Neural progenitor cell (in vitro differentiated cells): ENCODE data around the gene PITPNB. TPM values are rescaled to one million over a fixed set of nuclear protein-coding genes. Genes with fewer than 3 reads are reported as not detected.

Experiments used
- DNase-seq: peaks from one replicate; pipeline ENCODE4 v3.0.0-alpha.2; 2016; ENCODE audit warnings: low spot score
- H2AFZ ChIP-seq: fragments of 200-600 bp; sonication (generic); replicated peaks from 2 replicates; pipeline ENCODE4 v1.6.1; 2016; ENCODE audit warnings: antibody characterized with exemption
- H3F3A ChIP-seq: fragments of 200-600 bp; sonication (generic); 2 replicates; pipeline ENCODE4 v1.6.1; 2016; ENCODE audit warnings: antibody characterized with exemption, low read depth
- H3K27ac ChIP-seq: fragments of 200-600 bp; sonication (generic); 2 replicates; pipeline ENCODE4 v1.5.1; 2016; ENCODE audit warnings: mild to moderate bottlenecking
- H3K27me3 ChIP-seq: fragments of 200-600 bp; sonication (generic); 2 replicates; pipeline ENCODE4 v1.6.1; 2016; ENCODE audit warnings: mild to moderate bottlenecking, moderate library complexity
- H3K36me3 ChIP-seq: fragments of 200-600 bp; sonication (generic); 2 replicates; pipeline ENCODE4 v1.5.1; 2016
- H3K4me1 ChIP-seq: fragments of 200-600 bp; sonication (generic); 2 replicates; pipeline ENCODE4 v1.6.1; 2016; ENCODE audit warnings: mixed run types
- H3K4me2 ChIP-seq: fragments of 200-600 bp; sonication (generic); 2 replicates; pipeline ENCODE4 v1.6.1; 2016
- H3K4me3 ChIP-seq: fragments of 200-600 bp; sonication (generic); 2 replicates; pipeline ENCODE4 v1.5.1; 2016
- H3K79me2 ChIP-seq: fragments of 200-600 bp; sonication (generic); 2 replicates; pipeline ENCODE4 v1.6.1; 2016; ENCODE audit warnings: low read depth
- H3K9ac ChIP-seq: fragments of 200-600 bp; sonication (generic); 2 replicates; pipeline ENCODE4 v1.6.1; 2016
- H3K9me3 ChIP-seq: fragments of 200-600 bp; sonication (generic); 2 replicates; pipeline ENCODE4 v1.5.1; 2016; ENCODE audit warnings: low read depth
- H4K20me1 ChIP-seq: fragments of 200-600 bp; sonication (generic); 2 replicates; pipeline ENCODE4 v1.6.1; 2016; ENCODE audit warnings: low read depth
- H3K27ac Mint-ChIP-seq: 3 replicates; pipeline ENCODE4 v1.8.0; 2021; ENCODE audit warnings: mixed read lengths
- H3K27me3 Mint-ChIP-seq: 2 replicates; pipeline ENCODE4 v1.8.0; 2022; ENCODE audit warnings: low read depth, mild to moderate bottlenecking, inconsistent platforms, moderate library complexity, mixed read lengths; ENCODE audit not compliant: insufficient read depth
- H3K36me3 Mint-ChIP-seq: 3 replicates; pipeline ENCODE4 v1.8.0; 2021; ENCODE audit warnings: mixed read lengths
- H3K4me1 Mint-ChIP-seq: 3 replicates; pipeline ENCODE4 v1.8.0; 2021; ENCODE audit warnings: mixed read lengths
- H3K4me3 Mint-ChIP-seq: 3 replicates; pipeline ENCODE4 v1.8.0; 2021; ENCODE audit warnings: mild to moderate bottlenecking, moderate library complexity, mixed read lengths
- H3K9me3 Mint-ChIP-seq: 3 replicates; pipeline ENCODE4 v1.8.0; 2020; ENCODE audit warnings: mixed read lengths
- CTCF ChIP-seq: fragments of 200-600 bp; sonication (generic); IDR thresholded peaks from 2 replicates; pipeline ENCODE4 v1.5.1; 2017; ENCODE audit warnings: antibody characterized with exemption, mild to moderate bottlenecking
- EZH2 ChIP-seq: fragments of 200-600 bp; sonication (generic); IDR thresholded peaks from 2 replicates; pipeline ENCODE4 v1.6.1; 2017; ENCODE audit warnings: antibody characterized with exemption, mild to moderate bottlenecking, moderate library complexity
- EZH2phosphoT487 ChIP-seq: fragments of 200-600 bp; sonication (generic); IDR thresholded peaks from 2 replicates; pipeline ENCODE4 v1.6.1; 2017; ENCODE audit warnings: antibody characterized with exemption
- total RNA-seq: library from RNA; depleted of rRNA; stranded (reverse); fragments of >200 nt; gene quantifications from 2 replicates; pipeline ENCODE4 v1.2.3, GENCODE V29; 2015; ENCODE audit warnings: low replicate concordance

The PITPNB gene
- total RNA-seq, 1 donor from 2014 or later, result 32.5 TPM

GRCh38 chr22:27809700-27810608 is 109.1 kb downstream of the PITPNB start:
- Mint-ChIP-seq H3K27me3 (peaks cover 23% of the 10 kb centered on the region), H3K4me1 (peaks cover 52% of the 10 kb centered on the region), H3K4me3 (no peak overlapping the region), H3K36me3 (no peaks in the 10 kb centered on the region), H3K27ac (no peak overlapping the region), H3K9me3 (no peaks in the 10 kb centered on the region)
- H2AFZ ChIP-seq, result no peak overlapping the region
- H3K4me3 ChIP-seq, result no peak overlapping the region
- TF ChIP-seq EZH2 (no peak), CTCF (no peak), EZH2phosphoT487 (no peak)
- H3K27me3 ChIP-seq, result no peaks in the 10 kb centered on the region
- H4K20me1 ChIP-seq, result no peaks in the 10 kb centered on the region
- H3K36me3 ChIP-seq, result no peaks in the 10 kb centered on the region
- no peak overlapping the region for H3K9ac ChIP-seq
- peak overlapping the region; percentile 22 for H3K4me2 ChIP-seq
- peaks cover 21% of the 10 kb centered on the region for H3F3A ChIP-seq
- no peaks in the 10 kb centered on the region for H3K9me3 ChIP-seq
- H3K4me1 ChIP-seq, result peaks cover 14% of the 10 kb centered on the region
- no peak for DNase-seq
- H3K27ac ChIP-seq, result no peak overlapping the region
- no peaks in the 10 kb centered on the region for H3K79me2 ChIP-seq

GRCh38 chr22:27809226-27809603 is 109.8 kb downstream of the PITPNB start:
- no peaks in the 10 kb centered on the region for H3K27me3 ChIP-seq
- no peaks in the 10 kb centered on the region for H3K36me3 ChIP-seq
- H3K9ac ChIP-seq, result no peak overlapping the region
- peaks cover 21% of the 10 kb centered on the region for H3F3A ChIP-seq
- H4K20me1 ChIP-seq, result no peaks in the 10 kb centered on the region
- no peak overlapping the region for H3K27ac ChIP-seq
- H3K4me1 Mint-ChIP-seq, result peaks cover 57% of the 10 kb centered on the region
- no peaks in the 10 kb centered on the region for H3K9me3 ChIP-seq
- H3K27ac Mint-ChIP-seq, result peak overlapping the region; percentile 34
- H2AFZ ChIP-seq, result no peak overlapping the region
- peaks cover 20% of the 10 kb centered on the region for H3K4me1 ChIP-seq
- no peak overlapping the region for H3K4me3 Mint-ChIP-seq
- H3K4me2 ChIP-seq, result no peak overlapping the region
- no peak for DNase-seq
- no peaks in the 10 kb centered on the region for H3K9me3 Mint-ChIP-seq
- TF ChIP-seq EZH2 (no peak), CTCF (no peak), EZH2phosphoT487 (no peak)
- H3K36me3 Mint-ChIP-seq, result no peaks in the 10 kb centered on the region
- H3K79me2 ChIP-seq, result no peaks in the 10 kb centered on the region
- H3K27me3 Mint-ChIP-seq, result peaks cover 23% of the 10 kb centered on the region
- no peak overlapping the region for H3K4me3 ChIP-seq

GRCh38 chr22:27808451-27809225 is 110.4 kb downstream of the PITPNB start:
- no peaks in the 10 kb centered on the region for H3K27me3 ChIP-seq
- Mint-ChIP-seq H3K27me3 (peaks cover 20% of the 10 kb centered on the region), H3K36me3 (no peaks in the 10 kb centered on the region), H3K4me1 (peaks cover 62% of the 10 kb centered on the region), H3K27ac (peak overlapping the region; percentile 34), H3K9me3 (no peaks in the 10 kb centered on the region), H3K4me3 (no peak overlapping the region)
- H3K9ac ChIP-seq, result no peak overlapping the region
- H3K4me2 ChIP-seq, result no peak overlapping the region
- H3F3A ChIP-seq, result peaks cover 21% of the 10 kb centered on the region
- H3K27ac ChIP-seq, result no peak overlapping the region
- no peak overlapping the region for H3K4me3 ChIP-seq
- no peaks in the 10 kb centered on the region for H3K36me3 ChIP-seq
- H2AFZ ChIP-seq, result no peak overlapping the region
- no peaks in the 10 kb centered on the region for H3K79me2 ChIP-seq
- H3K4me1 ChIP-seq, result peaks cover 26% of the 10 kb centered on the region
- no peaks in the 10 kb centered on the region for H3K9me3 ChIP-seq
- TF ChIP-seq EZH2phosphoT487, result no peak
- no peak for TF ChIP-seq EZH2
- TF ChIP-seq CTCF, result no peak
- DNase-seq, result no peak
- H4K20me1 ChIP-seq, result no peaks in the 10 kb centered on the region
